SW 1271 (cell line): ENCODE results near the gene DYTN.

Experiments
- DNase-seq, 2 experiments: peaks; one replicate each; lab custom pipeline; 2025; lab: John Stamatoyannopoulos, UW

DYTN gene

DNA sequence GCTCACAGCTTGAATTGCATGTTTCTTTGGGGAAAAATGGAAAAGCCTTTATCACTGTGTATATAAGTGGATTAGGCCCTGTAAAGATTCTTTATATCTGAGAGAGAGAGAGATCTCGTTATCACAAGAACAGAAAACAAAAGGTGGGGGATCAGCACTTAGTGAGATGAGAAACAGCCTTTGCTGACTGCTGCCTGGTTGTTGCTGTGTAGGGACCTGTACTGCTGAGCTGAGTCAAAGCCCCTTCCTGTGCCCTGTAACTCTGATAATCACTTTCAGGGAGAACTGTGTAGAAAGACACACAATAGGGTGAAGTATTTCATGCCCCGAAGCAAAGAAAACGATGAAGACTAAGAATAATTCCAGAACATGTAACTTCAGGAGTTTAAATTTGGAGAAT, 106.5 kb downstream of the DYTN start:
- DNase-seq: no peak

DNA sequence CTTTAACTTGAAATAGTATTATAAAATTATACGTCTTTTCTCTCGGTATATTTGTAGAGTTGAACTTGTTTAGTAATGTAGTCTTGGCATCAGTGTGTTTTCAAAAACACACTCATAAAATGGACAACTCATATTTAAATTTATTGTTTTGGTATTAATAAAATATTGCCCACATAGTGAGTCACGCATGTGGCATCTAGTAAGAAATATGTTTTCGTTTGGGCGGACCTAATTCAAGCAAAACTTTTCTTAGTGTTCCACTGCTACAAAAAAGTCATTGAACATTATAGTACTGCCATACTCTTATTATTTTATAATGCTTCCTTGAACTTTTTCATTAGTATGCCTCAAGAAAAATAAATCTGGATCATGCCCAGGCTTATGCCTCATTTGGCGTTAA, 107.0 kb downstream of the DYTN start:
- DNase-seq: no peak

DNA sequence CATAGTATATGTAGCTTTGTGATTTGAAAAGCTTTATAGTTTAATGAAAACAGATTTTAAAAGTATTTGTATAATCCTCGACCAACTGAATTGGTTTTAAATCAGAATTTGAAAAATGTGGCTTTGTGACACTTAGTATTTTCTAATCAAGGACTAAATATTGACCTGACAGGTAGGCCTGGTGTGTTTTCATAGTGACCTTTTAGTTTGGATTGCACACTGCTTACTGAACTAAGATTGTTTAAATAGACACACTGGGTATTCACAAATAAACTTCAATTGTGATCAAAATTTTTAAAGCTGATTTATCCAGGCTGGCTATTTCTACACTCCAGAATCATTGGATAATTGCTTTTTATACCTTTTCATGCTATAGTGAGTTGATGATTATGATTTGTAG, 107.7 kb downstream of the DYTN start:
- no peak for DNase-seq

DNA sequence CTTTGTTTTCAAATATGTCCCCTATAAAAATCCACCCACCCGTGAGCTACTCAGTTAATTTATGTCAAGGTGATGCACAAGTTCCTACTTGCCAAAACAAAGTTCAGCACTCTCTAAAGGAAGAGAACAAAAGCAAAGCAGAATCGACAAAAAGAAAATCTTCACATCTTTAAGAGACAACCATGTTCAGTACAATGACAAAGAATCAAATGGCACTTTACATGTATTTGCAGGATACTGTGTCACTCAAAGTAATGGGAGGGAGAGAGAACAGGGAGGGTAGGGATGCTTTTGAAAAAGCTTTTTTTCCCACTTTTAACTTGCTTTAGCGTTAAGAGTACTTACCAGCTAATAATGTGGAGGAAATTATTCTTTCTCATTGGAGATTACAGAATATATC, 115.0 kb downstream of the DYTN start:
- DNase-seq: no peak
